Omental fat pad (tissue), 4 donors: ENCODE measurements around the gene CACNA2D3. TPM values are rescaled to one million over a fixed set of nuclear protein-coding genes. Genes with fewer than 3 reads are reported as not detected.

Experiments
- ATAC-seq: fragments of 150-250 bp; one replicate; pipeline ENCODE4 v1.9.1; 2016; ENCODE audit warnings: mild to moderate bottlenecking, moderate library complexity; ENCODE audit not compliant: low FRiP score
- DNase-seq: peaks from one replicate; pipeline ENCODE4 v3.0.0-alpha.2; 2019; ENCODE audit warnings: low spot score
- total RNA-seq, 4 donors: library from RNA; depleted of rRNA; stranded (reverse); fragments of >200 nt; gene quantifications; one replicate each; pipeline ENCODE4 v1.1.0, GENCODE V29; 2016
- TF ChIP-seq, protein P1 (sequence below), 3 donors: fragments of 450-650 bp; IDR thresholded peaks; one replicate each; pipeline ENCODE4 v1.5.1; 2016 to 2017; ENCODE audit warnings: antibody characterized with exemption in 3 of 3, mild to moderate bottlenecking in 3 of 3, moderate library complexity in 2 of 3

CACNA2D3 gene
- total RNA-seq, 4 donors from 2014 or later, result 2.6 to 6.1 (median 4.5) TPM

DNA sequence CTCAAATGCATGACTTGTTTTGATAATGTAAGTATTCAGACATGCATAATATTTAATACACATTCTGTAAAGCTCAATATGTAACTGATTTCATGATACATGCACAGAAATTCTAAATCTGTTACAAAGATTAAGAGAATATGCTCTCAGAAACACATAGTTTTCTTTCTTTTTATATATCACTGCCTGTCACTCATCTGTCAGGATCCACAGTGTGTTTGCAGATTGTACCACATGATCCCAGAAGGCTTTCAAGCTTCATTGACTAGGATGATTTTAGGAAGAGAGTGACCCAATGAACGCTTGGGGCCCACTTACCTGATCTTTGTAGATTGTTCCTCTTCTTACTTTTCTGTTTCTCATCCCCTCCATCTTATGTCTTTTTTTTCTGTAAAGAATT is 261.9 kb downstream of the CACNA2D3 start:
- DNase-seq (no peak), ATAC-seq (no peak)
- TF ChIP-seq, protein P1, sequence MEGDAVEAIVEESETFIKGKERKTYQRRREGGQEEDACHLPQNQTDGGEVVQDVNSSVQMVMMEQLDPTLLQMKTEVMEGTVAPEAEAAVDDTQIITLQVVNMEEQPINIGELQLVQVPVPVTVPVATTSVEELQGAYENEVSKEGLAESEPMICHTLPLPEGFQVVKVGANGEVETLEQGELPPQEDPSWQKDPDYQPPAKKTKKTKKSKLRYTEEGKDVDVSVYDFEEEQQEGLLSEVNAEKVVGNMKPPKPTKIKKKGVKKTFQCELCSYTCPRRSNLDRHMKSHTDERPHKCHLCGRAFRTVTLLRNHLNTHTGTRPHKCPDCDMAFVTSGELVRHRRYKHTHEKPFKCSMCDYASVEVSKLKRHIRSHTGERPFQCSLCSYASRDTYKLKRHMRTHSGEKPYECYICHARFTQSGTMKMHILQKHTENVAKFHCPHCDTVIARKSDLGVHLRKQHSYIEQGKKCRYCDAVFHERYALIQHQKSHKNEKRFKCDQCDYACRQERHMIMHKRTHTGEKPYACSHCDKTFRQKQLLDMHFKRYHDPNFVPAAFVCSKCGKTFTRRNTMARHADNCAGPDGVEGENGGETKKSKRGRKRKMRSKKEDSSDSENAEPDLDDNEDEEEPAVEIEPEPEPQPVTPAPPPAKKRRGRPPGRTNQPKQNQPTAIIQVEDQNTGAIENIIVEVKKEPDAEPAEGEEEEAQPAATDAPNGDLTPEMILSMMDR (IDR thresholded peaks at IDR 0.05), result no peak

DNA sequence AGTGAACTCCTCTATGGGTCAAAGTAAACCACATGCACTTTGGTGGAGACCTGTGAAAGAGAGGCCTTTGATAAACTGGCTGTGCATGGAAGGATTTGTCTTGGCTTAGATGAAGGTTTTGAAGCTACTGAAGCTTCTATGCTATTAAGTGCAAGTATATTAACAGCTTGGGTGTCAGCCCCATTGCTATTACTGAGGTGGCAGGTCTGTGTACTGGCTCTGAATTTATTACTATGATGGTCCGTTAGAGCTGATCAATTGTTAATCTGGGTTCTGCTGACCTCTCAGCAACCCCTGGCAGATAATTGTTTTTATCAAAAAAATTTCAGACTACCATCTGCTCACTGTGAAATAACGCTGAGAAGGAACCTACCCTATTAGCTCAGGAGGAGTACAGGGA is 268.2 kb downstream of the CACNA2D3 start:
- TF ChIP-seq, protein P1 (IDR thresholded peaks at IDR 0.05), result no peak
- no peak for ATAC-seq

DNA sequence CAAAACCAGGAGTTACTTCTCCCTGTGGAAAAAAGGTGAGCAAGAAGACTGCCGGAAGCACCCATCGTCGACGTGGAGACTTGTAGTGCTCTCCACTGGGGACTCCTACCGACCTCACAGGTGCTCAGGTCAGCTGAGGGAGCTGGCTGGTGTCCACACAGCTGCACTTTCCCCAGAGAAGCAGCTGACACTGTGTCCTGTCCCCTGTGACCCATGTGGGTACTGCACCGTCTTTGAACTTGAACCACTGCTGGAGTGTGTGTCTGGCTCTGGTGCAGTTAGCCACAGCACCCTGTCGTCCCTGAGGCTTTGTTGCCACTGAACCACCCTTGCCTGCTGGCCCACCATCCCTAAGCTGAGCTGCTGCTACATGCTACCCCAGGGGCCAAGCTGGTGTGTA is 270.8 kb downstream of the CACNA2D3 start:
- DNase-seq, result no peak
- TF ChIP-seq, protein P1 (IDR thresholded peaks at IDR 0.05), result no peak
- ATAC-seq, result no peak

More for the DNA sequence above, 268.2 kb downstream of the CACNA2D3 start:
- no peak for DNase-seq

DNA sequence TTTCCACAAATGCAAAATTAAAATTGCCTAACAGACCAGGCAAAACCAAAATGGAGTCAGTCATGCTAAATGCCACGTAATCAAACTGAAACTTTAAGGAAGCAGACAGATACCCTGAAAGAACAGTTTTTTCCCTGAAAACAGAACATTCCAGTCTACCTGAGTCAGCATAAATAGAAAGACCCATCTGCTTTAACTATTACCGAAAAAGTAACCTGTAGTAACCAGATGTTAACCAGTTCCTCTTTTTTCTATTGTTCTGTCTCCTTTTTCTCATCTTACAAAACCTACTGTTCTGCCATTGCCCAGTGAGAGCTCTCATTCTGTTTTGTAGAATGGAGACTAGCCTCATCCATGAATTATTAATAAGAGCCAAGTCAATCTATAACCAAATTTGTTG is 286.0 kb downstream of the CACNA2D3 start:
- TF ChIP-seq, protein P1 (IDR thresholded peaks at IDR 0.05), result no peak
- ATAC-seq, result no peak

DNA sequence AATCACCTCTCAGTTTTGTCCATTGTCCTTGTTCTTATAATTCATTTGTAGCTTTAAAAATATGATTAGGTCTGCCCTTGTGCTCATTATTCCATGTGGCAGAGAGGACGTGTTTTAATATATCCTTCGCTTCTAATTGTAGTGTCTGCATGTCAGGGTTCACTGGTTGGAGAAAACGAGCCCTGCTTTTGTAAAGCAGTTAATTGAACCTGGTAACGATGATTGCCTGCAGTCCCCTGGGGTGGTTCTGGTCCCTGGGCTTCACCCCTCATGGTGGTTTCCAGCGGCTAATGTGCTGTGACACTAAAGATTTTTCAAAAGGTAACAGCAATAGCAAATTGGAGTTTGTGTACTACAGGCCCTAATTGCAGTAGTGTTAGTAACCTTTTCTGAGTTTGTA is 299.6 kb downstream of the CACNA2D3 start:
- TF ChIP-seq, protein P1 (IDR thresholded peaks at IDR 0.05), result no peak
- no peak for ATAC-seq
- no peak for DNase-seq

More for the DNA sequence above, 286.0 kb downstream of the CACNA2D3 start:
- DNase-seq, result no peak

DNA sequence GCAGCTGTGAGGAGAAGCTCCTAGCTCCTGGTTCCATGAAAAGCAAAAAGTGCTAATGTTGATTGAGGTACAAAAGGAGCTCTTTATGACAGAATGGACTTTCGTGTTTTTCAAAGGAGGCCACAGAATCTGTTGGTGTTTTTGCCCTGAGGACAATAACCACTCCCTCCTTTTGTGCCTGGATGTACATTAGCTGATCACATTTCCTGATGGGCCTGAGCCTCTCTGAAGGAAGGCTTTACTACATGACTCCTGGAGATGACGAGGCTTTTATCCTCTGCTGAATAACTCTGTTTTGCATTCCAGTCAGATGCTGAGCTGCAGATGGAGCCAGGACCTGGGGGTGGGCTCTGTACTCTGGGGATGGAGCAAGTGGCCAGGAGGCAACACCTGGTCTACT is 301.9 kb downstream of the CACNA2D3 start:
- ATAC-seq (no peak), DNase-seq (no peak)

DNA sequence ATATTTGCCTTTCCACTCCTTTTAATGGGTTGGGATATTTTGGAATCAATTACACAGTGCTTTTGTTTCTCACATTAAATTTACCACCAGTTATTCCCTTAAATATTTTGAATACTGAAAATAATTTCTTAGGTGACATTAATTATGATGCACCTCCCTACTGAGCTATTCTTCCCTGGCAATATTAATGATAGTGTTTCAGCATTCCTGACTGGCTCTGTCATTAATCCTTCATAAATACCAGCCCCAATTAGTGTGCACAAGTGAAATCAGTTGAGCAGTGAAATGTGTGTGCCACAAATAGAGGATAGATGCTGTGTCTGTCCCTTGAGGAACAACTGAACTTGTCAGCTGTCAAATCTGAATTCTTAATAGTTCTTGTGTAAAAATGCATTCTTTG is 304.0 kb downstream of the CACNA2D3 start:
- TF ChIP-seq, protein P1 (IDR thresholded peaks at IDR 0.05), result no peak
- DNase-seq (no peak), ATAC-seq (no peak)

More for the DNA sequence above, 301.9 kb downstream of the CACNA2D3 start:
- TF ChIP-seq, protein P1 (IDR thresholded peaks at IDR 0.05), result no peak
